ENCODE results near the gene CRACR2B.

Gene CRACR2B

GRCh38 chr11:839875-840617 lies 12.3 kb downstream of the CRACR2B start:
- no peak for DNase-seq
- Histone ChIP-seq H3K27me3 (replicated peaks in 2 of 5; ENCODE audit: control insufficient read depth in 4 of 5, insufficient read depth in 5 of 5, low read length in 4 of 5) (no peaks in the 10 kb centered on the region), H3K4me3 (ENCODE audit: control insufficient read depth in 1 of 7, extremely low read depth in 1 of 7, insufficient read depth in 4 of 7, low read depth in 2 of 7, low read length in 6 of 7) (no peak overlapping the region), H3K9me3 (ENCODE audit: control extremely low read depth in 1 of 5, control insufficient read depth in 4 of 5, insufficient read depth in 2 of 5, low read depth in 1 of 5, low read length in 4 of 5) (no peaks in the 10 kb centered on the region), H3K27ac (ENCODE audit: insufficient read depth in 1 of 2, low read depth in 1 of 2, low read length in 2 of 2, poor library complexity in 1 of 2, severe bottlenecking in 2 of 2) (no peak overlapping the region), H3K36me3 (ENCODE audit: control insufficient read depth in 4 of 4, insufficient read depth in 4 of 4, low read length in 3 of 4) (peaks cover 2 to 45% (median 27%) of the 10 kb centered on the region in 4 experiments), H3K4me1 (ENCODE audit: control extremely low read depth in 1 of 4, control insufficient read depth in 4 of 4, insufficient read depth in 4 of 4, low read length in 3 of 4) (peaks cover 0 to 38% (median 36%) of the 10 kb centered on the region in 4 experiments)
- WGBS (ENCODE audit: insufficient coverage) = 94% methylated on average over 20 of the region's 25 CpGs
- POLR2A ChIA-PET = interaction anchor here (4.2 kb wide), 1 partner anchor 8 kb away, joined by 19 read pairs; the partner anchor contains the start of gene CD151
- CTCF ChIA-PET = interaction anchor here (1.0 to 2.2 kb wide), 6 partner anchors 9 to 136 kb away, joined by 3 to 11 read pairs (median 4); partner anchors contain the start of gene PNPLA2

- POLR2A ChIA-PET = interaction anchor here (0.5 to 4.2 kb wide), 6 partner anchors 10 to 393 kb away, joined by 3 to 19 read pairs (median 4); partner anchors contain the start of genes CD151 and PNPLA2
- peak overlapping the region; percentile 84 to 95 for H3K27ac ChIP-seq (ENCODE audit: insufficient read depth in 1 of 2, low read depth in 1 of 2, low read length in 2 of 2, poor library complexity in 1 of 2, severe bottlenecking in 2 of 2)
- H3K4me1 ChIP-seq (ENCODE audit: control extremely low read depth in 1 of 4, control insufficient read depth in 4 of 4, insufficient read depth in 4 of 4, low read length in 3 of 4) = peaks cover 0 to 52% (median 51%) of the 10 kb centered on the region in 4 experiments
- peak overlapping the region; percentile 81 to 99 (median 88) for H3K4me3 ChIP-seq (ENCODE audit: control insufficient read depth in 1 of 7, extremely low read depth in 1 of 7, insufficient read depth in 4 of 7, low read depth in 2 of 7, low read length in 6 of 7)
- H3K9me3 ChIP-seq (ENCODE audit: control extremely low read depth in 1 of 5, control insufficient read depth in 4 of 5, insufficient read depth in 2 of 5, low read depth in 1 of 5, low read length in 4 of 5) = no peaks in the 10 kb centered on the region
- peaks cover 2 to 37% (median 25%) of the 10 kb centered on the region in 4 experiments for H3K36me3 ChIP-seq (ENCODE audit: control insufficient read depth in 4 of 4, insufficient read depth in 4 of 4, low read length in 3 of 4)
- CTCF ChIA-PET = interaction anchor here (1.5 to 2.2 kb wide), 4 partner anchors 8 to 28 kb away, joined by 4 to 11 read pairs (median 6); partner anchors contain the start of gene PNPLA2
- 1% methylated on average over 25 of the region's 27 CpGs for WGBS (ENCODE audit: insufficient coverage)
- no peaks in the 10 kb centered on the region for H3K27me3 ChIP-seq (replicated peaks in 2 of 5; ENCODE audit: control insufficient read depth in 4 of 5, insufficient read depth in 5 of 5, low read length in 4 of 5)
- peak in 1 of 3 donors; percentile 24 for DNase-seq
These were observed 14.3 kb downstream of the CRACR2B start for GRCh38 chr11:841981-842369.

GRCh38 chr11:842370-843002 lies 14.8 kb downstream of the CRACR2B start, which contains the start of the genes POLR2L and TSPAN4:
POLR2L (minus strand) TSS chr11:842529; CDS start chr11:842508, 21 bp downstream.
TSPAN4 (plus strand) TSS chr11:842852; CDS start chr11:850305, 7,453 bp downstream.
- peaks cover 2 to 32% (median 23%) of the 10 kb centered on the region in 4 experiments for H3K36me3 ChIP-seq (ENCODE audit: control insufficient read depth in 4 of 4, insufficient read depth in 4 of 4, low read length in 3 of 4)
- peaks cover 0 to 52% (median 51%) of the 10 kb centered on the region in 4 experiments for H3K4me1 ChIP-seq (ENCODE audit: control extremely low read depth in 1 of 4, control insufficient read depth in 4 of 4, insufficient read depth in 4 of 4, low read length in 3 of 4)
- DNase-seq = peak; percentile 84 to 93 (median 92)
- ChIA-PET CTCF (interaction anchor here (1.0 to 2.4 kb wide), 4 partner anchors 9 to 29 kb away, joined by 4 to 8 read pairs (median 4); partner anchors contain the start of gene PNPLA2), POLR2A (interaction anchor here (0.6 to 4.2 kb wide), 8 partner anchors 8 to 33 kb away, joined by 3 to 19 read pairs (median 4); partner anchors contain the start of genes CD151 and PNPLA2)
- peak within 1 kb of the TSS; percentile 81 to 99 (median 88) for H3K4me3 ChIP-seq (ENCODE audit: control insufficient read depth in 1 of 7, extremely low read depth in 1 of 7, insufficient read depth in 4 of 7, low read depth in 2 of 7, low read length in 6 of 7)
- no peaks in the 10 kb centered on the region for H3K27me3 ChIP-seq (replicated peaks in 2 of 5; ENCODE audit: control insufficient read depth in 4 of 5, insufficient read depth in 5 of 5, low read length in 4 of 5)
- under 1% methylated on average over 62 of the region's 87 CpGs for WGBS (ENCODE audit: insufficient coverage)
- no peaks in the 10 kb centered on the region for H3K9me3 ChIP-seq (ENCODE audit: control extremely low read depth in 1 of 5, control insufficient read depth in 4 of 5, insufficient read depth in 2 of 5, low read depth in 1 of 5, low read length in 4 of 5)
- peak within 1 kb of the TSS; percentile 84 to 95 for H3K27ac ChIP-seq (ENCODE audit: insufficient read depth in 1 of 2, low read depth in 1 of 2, low read length in 2 of 2, poor library complexity in 1 of 2, severe bottlenecking in 2 of 2)

- no peaks in the 10 kb centered on the region for H3K9me3 ChIP-seq (ENCODE audit: control extremely low read depth in 1 of 5, control insufficient read depth in 4 of 5, insufficient read depth in 2 of 5, low read depth in 1 of 5, low read length in 4 of 5)
- no peaks in the 10 kb centered on the region for H3K27me3 ChIP-seq (replicated peaks in 2 of 5; ENCODE audit: control insufficient read depth in 4 of 5, insufficient read depth in 5 of 5, low read length in 4 of 5)
- peaks cover 2 to 25% (median 18%) of the 10 kb centered on the region in 4 experiments for H3K36me3 ChIP-seq (ENCODE audit: control insufficient read depth in 4 of 4, insufficient read depth in 4 of 4, low read length in 3 of 4)
- peak overlapping the region; percentile 29 to 99 (median 88) for H3K4me3 ChIP-seq (ENCODE audit: control insufficient read depth in 1 of 7, extremely low read depth in 1 of 7, insufficient read depth in 4 of 7, low read depth in 2 of 7, low read length in 6 of 7)
- H3K4me1 ChIP-seq (ENCODE audit: control extremely low read depth in 1 of 4, control insufficient read depth in 4 of 4, insufficient read depth in 4 of 4, low read length in 3 of 4) = peaks cover 0 to 56% (median 53%) of the 10 kb centered on the region in 4 experiments
- H3K27ac ChIP-seq (ENCODE audit: insufficient read depth in 1 of 2, low read depth in 1 of 2, low read length in 2 of 2, poor library complexity in 1 of 2, severe bottlenecking in 2 of 2) = no peak overlapping the region
- ChIA-PET CTCF (interaction anchor here (0.9 to 2.4 kb wide), 5 partner anchors 10 to 37 kb away, joined by 4 to 8 read pairs (median 5); partner anchors contain the start of gene PNPLA2), POLR2A (interaction anchor here (0.6 to 4.2 kb wide), 7 partner anchors 8 to 116 kb away, joined by 3 to 19 read pairs (median 4); partner anchors contain the start of genes CD151 and PNPLA2)
- DNase-seq = no peak
- WGBS (ENCODE audit: insufficient coverage) = 2% methylated on average over 47 of the region's 53 CpGs
These were observed 15.5 kb downstream of the CRACR2B start for GRCh38 chr11:843086-843734.

GRCh38 chr11:843818-844692 lies 16.3 kb downstream of the CRACR2B start:
- ChIA-PET CTCF (interaction anchor here (0.6 to 5.0 kb wide), 7 partner anchors 10 to 208 kb away, joined by 3 to 32 read pairs (median 5); partner anchors contain the start of gene PNPLA2), POLR2A (interaction anchor here (0.6 to 4.2 kb wide), 7 partner anchors 9 to 38 kb away, joined by 3 to 19 read pairs (median 3); partner anchors contain the start of gene CD151)
- DNase-seq = peak in 1 of 3 donors; percentile 33
- H3K9me3 ChIP-seq (ENCODE audit: control extremely low read depth in 1 of 5, control insufficient read depth in 4 of 5, insufficient read depth in 2 of 5, low read depth in 1 of 5, low read length in 4 of 5) = no peaks in the 10 kb centered on the region
- peak overlapping the region in 1 of 2 experiments; percentile 40 for H3K27ac ChIP-seq (ENCODE audit: insufficient read depth in 1 of 2, low read depth in 1 of 2, low read length in 2 of 2, poor library complexity in 1 of 2, severe bottlenecking in 2 of 2)
- H3K27me3 ChIP-seq (replicated peaks in 2 of 5; ENCODE audit: control insufficient read depth in 4 of 5, insufficient read depth in 5 of 5, low read length in 4 of 5) = peaks cover 0 to 4% (median 0%) of the 10 kb centered on the region in 5 experiments
- H3K4me3 ChIP-seq (ENCODE audit: control insufficient read depth in 1 of 7, extremely low read depth in 1 of 7, insufficient read depth in 4 of 7, low read depth in 2 of 7, low read length in 6 of 7) = peak overlapping the region in 6 of 7 experiments; percentile 55 to 99 (median 89)
- 8% methylated on average over 15 of the region's 25 CpGs for WGBS (ENCODE audit: insufficient coverage)
- H3K36me3 ChIP-seq (ENCODE audit: control insufficient read depth in 4 of 4, insufficient read depth in 4 of 4, low read length in 3 of 4) = peaks cover 2 to 17% (median 13%) of the 10 kb centered on the region in 4 experiments
- peaks cover 0 to 64% (median 61%) of the 10 kb centered on the region in 4 experiments for H3K4me1 ChIP-seq (ENCODE audit: control extremely low read depth in 1 of 4, control insufficient read depth in 4 of 4, insufficient read depth in 4 of 4, low read length in 3 of 4)

Data from common myeloid progenitor, CD34-positive (primary cell).